ENCODE data around the gene TRABD2B.

DNA sequence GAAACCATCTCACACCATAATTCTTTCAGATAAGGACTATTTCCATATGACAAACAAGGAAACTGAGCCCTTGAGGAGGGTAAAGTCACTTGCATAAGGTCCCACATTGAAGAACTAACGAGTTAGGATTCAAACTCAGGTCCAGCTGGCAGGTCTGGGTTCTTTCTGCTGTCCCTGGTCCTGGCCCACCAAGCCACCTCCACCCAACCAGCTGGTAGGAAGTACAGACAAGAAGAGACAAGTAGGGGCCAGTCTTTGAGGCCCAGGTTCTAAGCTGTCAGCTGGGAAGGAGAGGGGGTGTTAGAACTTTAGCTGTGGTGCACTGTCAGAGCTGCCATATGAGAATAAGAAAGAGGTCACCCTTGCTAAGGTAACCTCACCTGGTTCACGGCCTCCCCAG lies 188.6 kb downstream of the TRABD2B start:
- TF ChIP-seq CTCF (IDR thresholded peaks at IDR 0.05; ENCODE audit: low read depth, low read length, missing input control) (no peak), GABPA (IDR thresholded peaks at IDR 0.05 in 1 of 2, conservative IDR thresholded peaks at IDR 0.05 in 1 of 2) (no peak), EGR1 (IDR thresholded peaks at IDR 0.05; ENCODE audit: low read depth in 2 of 2) (no peak), JUND (IDR thresholded peaks at IDR 0.05) (no peak)
- TF ChIP-seq, protein P1, sequence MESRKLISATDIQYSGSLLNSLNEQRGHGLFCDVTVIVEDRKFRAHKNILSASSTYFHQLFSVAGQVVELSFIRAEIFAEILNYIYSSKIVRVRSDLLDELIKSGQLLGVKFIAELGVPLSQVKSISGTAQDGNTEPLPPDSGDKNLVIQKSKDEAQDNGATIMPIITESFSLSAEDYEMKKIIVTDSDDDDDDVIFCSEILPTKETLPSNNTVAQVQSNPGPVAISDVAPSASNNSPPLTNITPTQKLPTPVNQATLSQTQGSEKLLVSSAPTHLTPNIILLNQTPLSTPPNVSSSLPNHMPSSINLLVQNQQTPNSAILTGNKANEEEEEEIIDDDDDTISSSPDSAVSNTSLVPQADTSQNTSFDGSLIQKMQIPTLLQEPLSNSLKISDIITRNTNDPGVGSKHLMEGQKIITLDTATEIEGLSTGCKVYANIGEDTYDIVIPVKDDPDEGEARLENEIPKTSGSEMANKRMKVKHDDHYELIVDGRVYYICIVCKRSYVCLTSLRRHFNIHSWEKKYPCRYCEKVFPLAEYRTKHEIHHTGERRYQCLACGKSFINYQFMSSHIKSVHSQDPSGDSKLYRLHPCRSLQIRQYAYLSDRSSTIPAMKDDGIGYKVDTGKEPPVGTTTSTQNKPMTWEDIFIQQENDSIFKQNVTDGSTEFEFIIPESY (IDR thresholded peaks at IDR 0.05) = no peak
